Mesothelial cell of epicardium (in vitro differentiated cells): ENCODE measurements around the gene LIMS1. TPM values are rescaled to one million over a fixed set of nuclear protein-coding genes. Genes with fewer than 3 reads are reported as not detected.
A peak's percentile ranks its signal among the peaks of the same experiment; 100 is the strongest.
"Not testable (repeated sequence)": the region's sequence is repeated elsewhere in the genome, so short reads cannot be mapped to it uniquely, and the experiment has no call there.

Source experiments
- DNase-seq, 2 experiments: peaks; one replicate each; pipeline ENCODE4 v3.0.0; 2021; ENCODE audit warnings: low spot score in 2 of 2; ENCODE audit not compliant: unreplicated experiment in 2 of 2
- H3K27ac Mint-ChIP-seq: 2 replicates; pipeline ENCODE4 v1.8.0; 2021; ENCODE audit warnings: mixed read lengths
- H3K27me3 Mint-ChIP-seq: 2 replicates; pipeline ENCODE4 v1.8.0; 2021; ENCODE audit warnings: low read depth, mixed read lengths
- H3K36me3 Mint-ChIP-seq: 2 replicates; pipeline ENCODE4 v1.8.0; 2021; ENCODE audit warnings: mixed read lengths
- H3K4me1 Mint-ChIP-seq: 2 replicates; pipeline ENCODE4 v1.8.0; 2021; ENCODE audit warnings: mixed read lengths
- H3K4me3 Mint-ChIP-seq: 2 replicates; pipeline ENCODE4 v1.8.0; 2021; ENCODE audit warnings: mild to moderate bottlenecking, moderate library complexity, mixed read lengths
- H3K9me3 Mint-ChIP-seq: 2 replicates; pipeline ENCODE4 v1.8.0; 2021; ENCODE audit warnings: mixed read lengths
- CTCF ChIP-seq: fragments of 200-600 bp; sonication (generic); IDR thresholded peaks from one replicate; pipeline ENCODE4 v1.5.0; 2021; ENCODE audit warnings: antibody characterized with exemption; ENCODE audit not compliant: unreplicated experiment
- total RNA-seq: library from RNA; stranded (reverse); gene quantifications from 3 replicates; pipeline ENCODE4 v1.2.1, GENCODE V29; 2021

LIMS1 gene
- total RNA-seq, 1 donor from 2014 or later, result 46.6 TPM

DNA sequence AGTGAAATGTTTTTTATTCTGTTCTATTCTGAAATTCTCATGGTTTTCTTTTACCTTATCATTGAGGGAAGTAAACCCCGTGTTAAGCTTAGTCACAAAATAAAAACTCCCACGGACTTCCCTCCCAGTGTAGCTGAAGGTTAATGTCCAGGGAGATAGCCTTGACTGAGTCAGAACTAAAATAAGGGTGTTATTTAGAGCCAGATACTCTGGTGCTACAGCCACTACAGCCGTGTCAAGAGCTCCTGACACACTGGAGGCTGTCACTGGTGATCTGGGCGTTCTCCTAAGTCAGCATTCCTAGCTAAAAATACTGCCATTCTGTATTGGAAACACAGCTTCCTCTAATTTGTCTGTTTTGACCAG is 103.0 kb downstream of the LIMS1 start:
- Mint-ChIP-seq H3K27me3 (no peaks in the 10 kb centered on the region), H3K36me3 (no peaks in the 10 kb centered on the region), H3K9me3 (no peaks in the 10 kb centered on the region), H3K27ac (no peak overlapping the region), H3K4me1 (peaks cover 34% of the 10 kb centered on the region), H3K4me3 (no peak overlapping the region)
- DNase-seq, result no peak
- TF ChIP-seq CTCF, result no peak

DNA sequence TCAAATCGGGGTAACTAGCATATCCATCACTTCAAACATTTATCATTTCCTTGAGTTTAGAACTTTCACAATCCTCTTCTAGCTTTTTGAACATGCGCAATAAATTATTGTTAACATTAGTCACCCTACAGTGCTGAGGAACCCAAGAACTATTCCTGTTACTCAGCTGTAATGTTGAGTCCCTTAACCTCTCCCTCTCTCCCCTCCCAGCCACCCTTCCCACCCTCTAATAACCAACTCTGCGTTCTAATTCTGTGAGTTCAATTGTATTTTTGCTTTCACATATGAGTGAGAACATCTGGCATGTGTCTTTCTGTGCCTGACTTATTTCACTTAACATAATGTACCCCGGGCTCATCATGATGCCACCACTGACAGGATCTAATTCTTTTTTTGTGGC is 106.5 kb downstream of the LIMS1 start:
- H3K27me3 Mint-ChIP-seq, result no peaks in the 10 kb centered on the region
- H3K4me3 Mint-ChIP-seq, result no peak overlapping the region
- H3K9me3 Mint-ChIP-seq, result peaks cover 12% of the 10 kb centered on the region
- H3K4me1 Mint-ChIP-seq, result peaks cover 13% of the 10 kb centered on the region
- no peak for DNase-seq
- H3K36me3 Mint-ChIP-seq, result peaks cover 14% of the 10 kb centered on the region
- H3K27ac Mint-ChIP-seq, result no peak overlapping the region
- TF ChIP-seq CTCF, result no peak

- Mint-ChIP-seq H3K36me3 (peaks cover 20% of the 10 kb centered on the region), H3K9me3 (peaks cover 20% of the 10 kb centered on the region), H3K27me3 (no peaks in the 10 kb centered on the region), H3K4me3 (no peak overlapping the region), H3K4me1 (peaks cover 5% of the 10 kb centered on the region), H3K27ac (no peak overlapping the region)
- no peak for TF ChIP-seq CTCF
- DNase-seq, result no peak
Observed at GRCh38 chr2:108641756-108642155, 107.5 kb downstream of the LIMS1 start.

GRCh38 chr2:108643261-108643849 is 109.1 kb downstream of the LIMS1 start:
- Mint-ChIP-seq H3K4me3 (no peak overlapping the region), H3K4me1 (peaks cover 1% of the 10 kb centered on the region), H3K27me3 (no peaks in the 10 kb centered on the region), H3K9me3 (peaks cover 33% of the 10 kb centered on the region), H3K27ac (no peak overlapping the region), H3K36me3 (peaks cover 25% of the 10 kb centered on the region)
- no peak for DNase-seq
- no peak for TF ChIP-seq CTCF

DNA sequence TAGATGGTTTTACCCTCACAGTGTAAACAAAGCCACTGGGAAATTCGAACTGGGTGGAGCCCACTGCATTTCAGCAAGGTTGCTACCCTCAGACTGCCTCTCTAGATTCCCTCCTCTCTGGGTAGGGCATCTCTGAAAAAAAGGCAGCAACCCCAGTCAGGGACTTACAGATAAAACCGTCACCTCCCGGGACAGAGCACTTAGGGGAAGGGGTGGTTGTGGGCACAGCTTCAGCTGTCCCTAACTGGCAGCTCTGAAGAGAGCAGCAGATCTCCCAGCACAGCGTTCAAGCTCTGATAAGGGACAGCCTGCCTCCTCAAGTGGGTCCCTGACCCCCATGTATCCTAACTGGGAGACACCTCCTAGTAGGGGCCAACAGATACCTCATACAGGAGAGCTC is 109.6 kb downstream of the LIMS1 start:
- not testable (repeated sequence) for H3K4me3 Mint-ChIP-seq

DNA sequence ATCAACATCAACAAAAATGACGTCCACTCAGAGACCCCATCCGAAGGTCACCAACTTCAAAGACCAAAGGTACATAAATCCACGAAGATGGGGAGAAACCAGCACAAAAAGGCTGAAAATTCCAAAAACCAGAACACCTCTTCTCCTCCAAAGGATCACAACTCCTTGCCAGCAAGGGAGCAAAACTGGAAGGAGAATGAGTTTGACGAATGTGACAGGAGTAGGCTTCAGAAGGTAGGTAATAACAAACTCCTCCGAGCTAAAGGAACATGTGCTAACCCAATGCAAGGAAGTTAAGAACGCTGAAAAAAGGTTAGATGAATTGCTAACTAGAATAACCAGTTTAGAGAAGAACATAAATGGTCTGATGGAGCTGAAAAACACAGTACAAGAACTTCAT is 110.2 kb downstream of the LIMS1 start:
- not testable (repeated sequence) for H3K4me1 Mint-ChIP-seq, H3K4me3 Mint-ChIP-seq, DNase-seq, H3K27me3 Mint-ChIP-seq, H3K27ac Mint-ChIP-seq
- Mint-ChIP-seq H3K36me3 (peaks cover 25% of the 10 kb centered on the region), H3K9me3 (peaks cover 33% of the 10 kb centered on the region)

More for the DNA sequence above, 109.6 kb downstream of the LIMS1 start:
- Mint-ChIP-seq H3K36me3 (peaks cover 25% of the 10 kb centered on the region), H3K9me3 (peaks cover 33% of the 10 kb centered on the region)
- not testable (repeated sequence) for H3K4me1 Mint-ChIP-seq, H3K27me3 Mint-ChIP-seq, H3K27ac Mint-ChIP-seq, DNase-seq

DNA sequence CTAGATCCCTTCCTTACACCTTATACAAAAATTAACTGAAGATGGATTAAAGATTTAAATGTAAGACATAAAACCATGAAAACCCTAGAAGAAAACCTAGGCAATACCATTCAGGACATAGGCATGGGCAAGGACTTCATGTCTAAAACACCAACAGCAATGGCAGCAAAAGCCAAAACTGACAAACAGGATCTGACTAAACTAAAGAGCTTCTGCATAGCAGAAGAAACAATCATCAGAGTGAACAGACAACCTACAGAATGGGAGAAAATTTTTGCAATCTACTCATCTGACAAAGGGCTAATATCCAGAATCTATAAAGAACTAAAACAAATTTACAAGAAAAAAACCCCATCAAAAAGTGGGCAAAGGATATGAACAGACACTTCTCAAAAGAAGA is 114.5 kb downstream of the LIMS1 start:
- peaks cover 25% of the 10 kb centered on the region for H3K36me3 Mint-ChIP-seq
- H3K9me3 Mint-ChIP-seq, result peaks cover 33% of the 10 kb centered on the region

DNA sequence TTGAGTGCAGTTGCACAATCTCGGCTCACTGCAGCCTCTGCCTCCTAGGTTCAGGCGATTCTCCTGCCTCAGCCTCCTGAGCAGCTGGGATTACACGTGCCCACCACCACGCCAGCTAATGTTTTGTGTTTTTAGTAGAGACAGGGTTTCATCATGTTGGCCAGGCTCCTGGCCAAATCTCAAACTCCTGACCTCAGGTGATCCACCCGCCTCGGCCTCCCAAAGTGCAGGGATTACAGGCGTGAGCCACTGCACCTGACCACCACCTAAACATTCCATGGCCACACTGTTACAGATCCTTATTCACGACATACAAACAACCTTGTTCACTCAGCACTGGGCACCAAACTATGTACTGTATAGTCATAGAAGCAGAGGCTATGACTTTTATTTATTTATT is 116.2 kb downstream of the LIMS1 start:
- H3K36me3 Mint-ChIP-seq, result peaks cover 13% of the 10 kb centered on the region
- H3K4me3 Mint-ChIP-seq, H3K27me3 Mint-ChIP-seq, H3K27ac Mint-ChIP-seq, DNase-seq: not testable (repeated sequence)
- H3K4me1 Mint-ChIP-seq, result peaks cover 17% of the 10 kb centered on the region
- peaks cover 24% of the 10 kb centered on the region for H3K9me3 Mint-ChIP-seq

More for the DNA sequence above, 114.5 kb downstream of the LIMS1 start:
- DNase-seq, H3K27me3 Mint-ChIP-seq, H3K27ac Mint-ChIP-seq, H3K4me3 Mint-ChIP-seq: not testable (repeated sequence)
- H3K4me1 Mint-ChIP-seq, result peaks cover 11% of the 10 kb centered on the region

GRCh38 chr2:108651468-108651867 is 117.2 kb downstream of the LIMS1 start:
- not testable (repeated sequence) for DNase-seq, H3K36me3 Mint-ChIP-seq, H3K4me3 Mint-ChIP-seq, H3K27me3 Mint-ChIP-seq
- Mint-ChIP-seq H3K27ac (peak overlapping the region; percentile 27), H3K9me3 (peaks cover 14% of the 10 kb centered on the region), H3K4me1 (peaks cover 17% of the 10 kb centered on the region)

- peaks cover 17% of the 10 kb centered on the region for H3K4me1 Mint-ChIP-seq
- not testable (repeated sequence) for H3K9me3 Mint-ChIP-seq, H3K27me3 Mint-ChIP-seq, H3K36me3 Mint-ChIP-seq, H3K27ac Mint-ChIP-seq, DNase-seq, H3K4me3 Mint-ChIP-seq
Observed at GRCh38 chr2:108652187-108652931, 118.1 kb downstream of the LIMS1 start.
